Caco-2 (cell line): ENCODE measurements around the gene CHD8. TPM values are rescaled to one million over a fixed set of nuclear protein-coding genes. Genes with fewer than 3 reads are reported as not detected.

Experiments
- BruUV-seq: library from RNA; stranded (reverse); fragments of 400-500 nt; replicated peaks from 2 replicates; lab custom pipeline; 2021; lab: Mats Ljungman, UMichigan
- CTCF ChIA-PET: fragments of 300-600 bp; sonication (Branson Sonifier 250); formaldehyde crosslinking; loops from one replicate; lab custom pipeline; 2022; ENCODE audit warnings: antibody characterized with exemption; lab: Charles Lee
- POLR2A ChIA-PET: fragments of 300-600 bp; sonication (Branson Sonifier 250); formaldehyde crosslinking; loops from one replicate; lab custom pipeline; 2022; ENCODE audit warnings: antibody characterized with exemption; lab: Charles Lee
- DNase-seq, 2 experiments: peaks; one replicate each; pipeline versions ENCODE4 v3.0.0 to v3.0.0-alpha.2; 2020 to 2022
- H3K27me3 ChIP-seq: replicated peaks from 2 replicates; pipeline ENCODE4 v1.6.0; 2011; ENCODE audit warnings: low read length; ENCODE audit not compliant: control insufficient read depth, insufficient read depth
- H3K36me3 ChIP-seq: 2 replicates; pipeline ENCODE4 v1.5.1; 2011; ENCODE audit warnings: low read length; ENCODE audit not compliant: control insufficient read depth, insufficient read depth
- H3K4me1 ChIP-seq: fragments of 250-450 bp; sonication (Bioruptor Pico); 2 replicates; pipeline ENCODE4 v1.5.1; 2020; ENCODE audit warnings: mild to moderate bottlenecking
- H3K4me3 ChIP-seq: 2 replicates; pipeline ENCODE4 v1.5.1; 2011; ENCODE audit warnings: low read depth, mild to moderate bottlenecking, control low read depth, low read length
- H3K9me3 ChIP-seq: fragments of 250-450 bp; sonication (Bioruptor Pico); 2 replicates; pipeline ENCODE4 v1.5.1; 2020; ENCODE audit warnings: mild to moderate bottlenecking, moderate library complexity
- H3K27ac Mint-ChIP-seq: one replicate; pipeline ENCODE4 v1.8.0; 2022; ENCODE audit warnings: mixed read lengths; ENCODE audit not compliant: unreplicated experiment
- H3K27me3 Mint-ChIP-seq: one replicate; pipeline ENCODE4 v1.8.0; 2022; ENCODE audit warnings: mixed read lengths; ENCODE audit not compliant: insufficient read depth, unreplicated experiment
- H3K36me3 Mint-ChIP-seq: one replicate; pipeline ENCODE4 v1.8.0; 2022; ENCODE audit warnings: mild to moderate bottlenecking, mixed read lengths; ENCODE audit not compliant: insufficient read depth, unreplicated experiment
- H3K4me1 Mint-ChIP-seq: one replicate; pipeline ENCODE4 v1.8.0; 2022; ENCODE audit warnings: low read depth, mixed read lengths; ENCODE audit not compliant: unreplicated experiment
- H3K4me3 Mint-ChIP-seq: one replicate; pipeline ENCODE4 v1.8.0; 2022; ENCODE audit warnings: mild to moderate bottlenecking, moderate library complexity, mixed read lengths; ENCODE audit not compliant: unreplicated experiment
- H3K9me3 Mint-ChIP-seq: one replicate; pipeline ENCODE4 v1.8.0; 2022; ENCODE audit warnings: mixed read lengths; ENCODE audit not compliant: unreplicated experiment
- intact Hi-C: fragments of 100-400 bp; cut with micrococcal nuclease; formaldehyde crosslinking; loops from one replicate; pipeline ENCODE4 v1.10.0; 2022; ENCODE audit not compliant: unreplicated experiment
- total RNA-seq: library from RNA; stranded (reverse); gene quantifications from 2 replicates; pipeline ENCODE4 v1.2.3, GENCODE V29; 2022
- TF ChIP-seq, protein P1 (sequence below), 2 experiments: fragments of 200-600 bp in 1 of 2; IDR thresholded peaks; 1 replicate in 1 of 2; 2 replicates in 1 of 2; pipeline versions ENCODE4 v1.5.1 to v1.8.0; 2011 to 2022; ENCODE audit warnings: antibody characterized with exemption in 1 of 2, control low read depth in 1 of 2, inconsistent platforms in 1 of 2, low read depth in 1 of 2, low read length in 1 of 2, mild to moderate bottlenecking in 1 of 2, moderate library complexity in 1 of 2; ENCODE audit not compliant: insufficient read depth in 1 of 2, severe bottlenecking in 1 of 2, unreplicated experiment in 1 of 2

Gene CHD8
- total RNA-seq, 1 experiment from 2014 or later: 89.8 TPM

- ChIA-PET POLR2A (no interaction called here), CTCF (no interaction called here)
- no peak for DNase-seq
- Histone ChIP-seq H3K4me1 (peaks cover 3% of the 10 kb centered on the region; the same call in 1 of the 2 replicates), H3K9me3 (no peaks in the 10 kb centered on the region), H3K4me3 (no peak overlapping the region), H3K36me3 (peaks cover 4% of the 10 kb centered on the region), H3K27me3 (no peaks in the 10 kb centered on the region)
- H3K36me3 Mint-ChIP-seq: peaks cover 57% of the 10 kb centered on the region
- H3K27me3 Mint-ChIP-seq: no peaks in the 10 kb centered on the region
- TF ChIP-seq, protein P1, sequence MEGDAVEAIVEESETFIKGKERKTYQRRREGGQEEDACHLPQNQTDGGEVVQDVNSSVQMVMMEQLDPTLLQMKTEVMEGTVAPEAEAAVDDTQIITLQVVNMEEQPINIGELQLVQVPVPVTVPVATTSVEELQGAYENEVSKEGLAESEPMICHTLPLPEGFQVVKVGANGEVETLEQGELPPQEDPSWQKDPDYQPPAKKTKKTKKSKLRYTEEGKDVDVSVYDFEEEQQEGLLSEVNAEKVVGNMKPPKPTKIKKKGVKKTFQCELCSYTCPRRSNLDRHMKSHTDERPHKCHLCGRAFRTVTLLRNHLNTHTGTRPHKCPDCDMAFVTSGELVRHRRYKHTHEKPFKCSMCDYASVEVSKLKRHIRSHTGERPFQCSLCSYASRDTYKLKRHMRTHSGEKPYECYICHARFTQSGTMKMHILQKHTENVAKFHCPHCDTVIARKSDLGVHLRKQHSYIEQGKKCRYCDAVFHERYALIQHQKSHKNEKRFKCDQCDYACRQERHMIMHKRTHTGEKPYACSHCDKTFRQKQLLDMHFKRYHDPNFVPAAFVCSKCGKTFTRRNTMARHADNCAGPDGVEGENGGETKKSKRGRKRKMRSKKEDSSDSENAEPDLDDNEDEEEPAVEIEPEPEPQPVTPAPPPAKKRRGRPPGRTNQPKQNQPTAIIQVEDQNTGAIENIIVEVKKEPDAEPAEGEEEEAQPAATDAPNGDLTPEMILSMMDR (IDR thresholded peaks at IDR 0.05; ENCODE audit: insufficient read depth in 1 of 2, low read depth in 1 of 2, low read length in 1 of 2, severe bottlenecking in 1 of 2, unreplicated experiment in 1 of 2): no peak
- peaks cover 7% of the 10 kb centered on the region for H3K4me1 Mint-ChIP-seq
- BruUV-seq: no TSS peak
- intact Hi-C loops: no loop called here
- H3K4me3 Mint-ChIP-seq: no peak overlapping the region
- no peaks in the 10 kb centered on the region for H3K9me3 Mint-ChIP-seq
- no peak overlapping the region for H3K27ac Mint-ChIP-seq
These were observed 24.8 kb downstream of the CHD8 start for GRCh38 chr14:21431126-21431525.

GRCh38 chr14:21428930-21429329, 27.0 kb downstream of the CHD8 start:
- Mint-ChIP-seq H3K4me3 (no peak overlapping the region), H3K9me3 (no peaks in the 10 kb centered on the region), H3K27me3 (no peaks in the 10 kb centered on the region), H3K4me1 (no peaks in the 10 kb centered on the region), H3K27ac (no peak overlapping the region), H3K36me3 (peaks cover 63% of the 10 kb centered on the region)
- no peaks in the 10 kb centered on the region for H3K27me3 ChIP-seq
- DNase-seq: no peak
- POLR2A ChIA-PET: no interaction called here
- no peaks in the 10 kb centered on the region for H3K9me3 ChIP-seq
- H3K4me3 ChIP-seq: no peak overlapping the region
- peaks cover 4% of the 10 kb centered on the region for H3K36me3 ChIP-seq
- intact Hi-C loops: no loop called here
- CTCF ChIA-PET: no interaction called here
- BruUV-seq: no TSS peak
- H3K4me1 ChIP-seq: no peaks in the 10 kb centered on the region
- TF ChIP-seq, protein P1 (IDR thresholded peaks at IDR 0.05; ENCODE audit: insufficient read depth in 1 of 2, low read depth in 1 of 2, low read length in 1 of 2, severe bottlenecking in 1 of 2, unreplicated experiment in 1 of 2): no peak

GRCh38 chr14:21426692-21427091, 29.2 kb downstream of the CHD8 start:
- TF ChIP-seq, protein P1 (IDR thresholded peaks at IDR 0.05; ENCODE audit: insufficient read depth in 1 of 2, low read depth in 1 of 2, low read length in 1 of 2, severe bottlenecking in 1 of 2, unreplicated experiment in 1 of 2): no peak
- no peaks in the 10 kb centered on the region for H3K9me3 ChIP-seq
- Mint-ChIP-seq H3K27ac (no peak overlapping the region), H3K27me3 (no peaks in the 10 kb centered on the region), H3K9me3 (no peaks in the 10 kb centered on the region), H3K4me3 (no peak overlapping the region), H3K36me3 (peaks cover 70% of the 10 kb centered on the region), H3K4me1 (no peaks in the 10 kb centered on the region)
- H3K4me1 ChIP-seq: no peaks in the 10 kb centered on the region
- intact Hi-C loops: no loop called here
- no peak for DNase-seq
- ChIA-PET CTCF (no interaction called here), POLR2A (no interaction called here)
- H3K36me3 ChIP-seq: peaks cover 4% of the 10 kb centered on the region
- H3K4me3 ChIP-seq: no peak overlapping the region
- no peaks in the 10 kb centered on the region for H3K27me3 ChIP-seq
- no TSS peak for BruUV-seq
